SKM-1 (cell line): Measurements from ENCODE around the gene OR13C9.
"Not testable (repeated sequence)": the region's sequence is repeated elsewhere in the genome, so short reads cannot be mapped to it uniquely, and the experiment has no call there.

ENCODE experiments used
- DNase-seq: peaks from one replicate; lab custom pipeline; 2025; ENCODE audit not compliant: unreplicated experiment; lab: John Stamatoyannopoulos, UW

The OR13C9 gene

GRCh38 chr9:104618104-104618503 lies at the start of gene OR13C9:
Gene OR13C9, minus strand, starts transcription at chr9:104618204. Its CDS starts 0 bp downstream, at chr9:104618204.
- no peak for DNase-seq

- no peak for DNase-seq
Measured at GRCh38 chr9:104658496-104659195, 40.6 kb upstream of the OR13C9 start.

GRCh38 chr9:104635456-104635855 lies 17.5 kb upstream of the OR13C9 start:
- no peak for DNase-seq

GRCh38 chr9:104633976-104634520 lies 16.0 kb upstream of the OR13C9 start:
- DNase-seq, result no peak

- not testable (repeated sequence) for DNase-seq
Measured at GRCh38 chr9:104625964-104626363, 8.0 kb upstream of the OR13C9 start.

- no peak for DNase-seq
Measured at GRCh38 chr9:104617418-104617817, 586 bp downstream of the OR13C9 start.

GRCh38 chr9:104611213-104611612 lies 6.8 kb downstream of the OR13C9 start:
- no peak for DNase-seq

- DNase-seq, result no peak
Measured at GRCh38 chr9:104608336-104608735, 9.7 kb downstream of the OR13C9 start.

GRCh38 chr9:104606152-104606551 lies 11.9 kb downstream of the OR13C9 start:
- DNase-seq, result no peak

- DNase-seq, result not testable (repeated sequence)
Measured at GRCh38 chr9:104605527-104605926, 12.5 kb downstream of the OR13C9 start, which contains the start of gene OR13C2. Gene OR13C2, minus strand, starts transcription at chr9:104605627. Its CDS starts 0 bp downstream, at chr9:104605627.

GRCh38 chr9:104604801-104605200 lies 13.2 kb downstream of the OR13C9 start:
- DNase-seq, result no peak

GRCh38 chr9:104599313-104599712 lies 18.7 kb downstream of the OR13C9 start, which contains the start of gene OR13C5:
Gene OR13C5, minus strand, starts transcription at chr9:104599413. Its CDS starts 0 bp downstream, at chr9:104599413.
- DNase-seq, result not testable (repeated sequence)

GRCh38 chr9:104598749-104599148 lies 19.3 kb downstream of the OR13C9 start:
- not testable (repeated sequence) for DNase-seq

- no peak for DNase-seq
Measured at GRCh38 chr9:104589626-104590025, 28.4 kb downstream of the OR13C9 start.

GRCh38 chr9:104586496-104587180 lies 31.4 kb downstream of the OR13C9 start:
- no peak for DNase-seq

- DNase-seq, result no peak
Measured at GRCh38 chr9:104580562-104580961, 37.4 kb downstream of the OR13C9 start.

- no peak for DNase-seq
Measured at GRCh38 chr9:104577263-104577662, 40.7 kb downstream of the OR13C9 start.

GRCh38 chr9:104575456-104575855 lies 42.5 kb downstream of the OR13C9 start:
- no peak for DNase-seq

GRCh38 chr9:104572612-104573011 lies 45.4 kb downstream of the OR13C9 start:
- DNase-seq, result no peak

GRCh38 chr9:104568868-104569267 lies 49.1 kb downstream of the OR13C9 start, which contains the start of gene OR13C8:
Gene OR13C8, plus strand, starts transcription at chr9:104569168. Its CDS starts 0 bp downstream, at chr9:104569168.
- no peak for DNase-seq
